Measurements from ENCODE around the gene LHX2.

DNA sequence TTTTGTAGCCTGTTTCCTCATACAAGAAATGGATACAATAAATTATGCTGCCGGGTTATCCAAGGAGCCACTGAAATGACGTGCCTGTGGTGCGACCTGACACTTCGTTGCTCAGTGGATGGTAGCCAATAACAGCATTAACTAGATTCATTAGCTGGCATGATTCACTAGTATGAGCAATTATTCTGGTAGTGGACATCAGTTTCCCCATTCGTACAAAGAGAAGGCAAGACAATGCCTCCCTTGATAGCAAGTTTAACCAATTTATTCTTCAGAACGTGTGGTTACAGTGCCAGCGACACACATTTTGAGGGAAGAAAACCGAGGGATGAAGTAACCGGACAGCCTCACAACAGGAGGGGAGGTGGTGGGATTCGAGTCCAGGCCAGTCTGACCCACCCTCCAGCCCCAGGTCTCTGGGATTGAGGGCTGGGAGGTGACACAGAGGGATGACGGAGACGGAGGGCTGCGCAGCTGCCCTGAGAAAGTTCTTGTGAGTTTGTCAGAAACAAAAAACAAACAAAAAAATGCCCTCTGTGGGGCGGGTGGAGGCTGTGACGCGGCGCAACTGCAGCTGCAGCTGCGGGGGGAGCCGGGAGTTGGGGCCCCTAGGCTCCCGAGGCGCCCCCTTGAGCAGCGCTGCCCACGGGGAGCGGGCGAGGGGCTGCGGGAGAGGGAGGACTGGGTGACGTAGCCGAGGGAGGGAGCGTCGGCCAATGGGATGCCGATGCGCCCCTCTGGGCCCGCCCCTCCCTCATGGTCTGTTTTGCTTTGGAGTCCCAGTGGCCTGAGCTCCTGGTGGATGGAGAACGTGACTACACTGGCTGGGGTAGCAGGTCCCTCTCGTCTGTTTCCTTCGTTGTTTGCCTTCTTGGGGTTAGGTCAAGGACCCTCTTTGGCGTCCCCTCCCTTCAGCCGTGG, 10.9 kb downstream of the LHX2 start:
- TF ChIP-seq MYC (CRISPR knock-in tag; IDR thresholded peaks at IDR 0.05; ENCODE audit: borderline replicate concordance) = no peak
- TF ChIP-seq, protein P1, sequence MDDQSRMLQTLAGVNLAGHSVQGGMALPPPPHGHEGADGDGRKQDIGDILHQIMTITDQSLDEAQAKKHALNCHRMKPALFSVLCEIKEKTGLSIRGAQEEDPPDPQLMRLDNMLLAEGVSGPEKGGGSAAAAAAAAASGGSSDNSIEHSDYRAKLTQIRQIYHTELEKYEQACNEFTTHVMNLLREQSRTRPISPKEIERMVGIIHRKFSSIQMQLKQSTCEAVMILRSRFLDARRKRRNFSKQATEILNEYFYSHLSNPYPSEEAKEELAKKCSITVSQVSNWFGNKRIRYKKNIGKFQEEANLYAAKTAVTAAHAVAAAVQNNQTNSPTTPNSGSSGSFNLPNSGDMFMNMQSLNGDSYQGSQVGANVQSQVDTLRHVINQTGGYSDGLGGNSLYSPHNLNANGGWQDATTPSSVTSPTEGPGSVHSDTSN (CRISPR knock-in tag; IDR thresholded peaks at IDR 0.05; ENCODE audit: borderline replicate concordance) = no peak
- no peak for TF ChIP-seq YEATS2 (CRISPR knock-in tag; IDR thresholded peaks at IDR 0.05; ENCODE audit: borderline replicate concordance)
- TF ChIP-seq, protein P2, sequence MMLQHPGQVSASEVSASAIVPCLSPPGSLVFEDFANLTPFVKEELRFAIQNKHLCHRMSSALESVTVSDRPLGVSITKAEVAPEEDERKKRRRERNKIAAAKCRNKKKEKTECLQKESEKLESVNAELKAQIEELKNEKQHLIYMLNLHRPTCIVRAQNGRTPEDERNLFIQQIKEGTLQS (CRISPR knock-in tag; IDR thresholded peaks at IDR 0.05) = no peak
- no peak for TF ChIP-seq ZSCAN9 (CRISPR knock-in tag; IDR thresholded peaks at IDR 0.05; ENCODE audit: borderline replicate concordance)
- TF ChIP-seq, protein P3, sequence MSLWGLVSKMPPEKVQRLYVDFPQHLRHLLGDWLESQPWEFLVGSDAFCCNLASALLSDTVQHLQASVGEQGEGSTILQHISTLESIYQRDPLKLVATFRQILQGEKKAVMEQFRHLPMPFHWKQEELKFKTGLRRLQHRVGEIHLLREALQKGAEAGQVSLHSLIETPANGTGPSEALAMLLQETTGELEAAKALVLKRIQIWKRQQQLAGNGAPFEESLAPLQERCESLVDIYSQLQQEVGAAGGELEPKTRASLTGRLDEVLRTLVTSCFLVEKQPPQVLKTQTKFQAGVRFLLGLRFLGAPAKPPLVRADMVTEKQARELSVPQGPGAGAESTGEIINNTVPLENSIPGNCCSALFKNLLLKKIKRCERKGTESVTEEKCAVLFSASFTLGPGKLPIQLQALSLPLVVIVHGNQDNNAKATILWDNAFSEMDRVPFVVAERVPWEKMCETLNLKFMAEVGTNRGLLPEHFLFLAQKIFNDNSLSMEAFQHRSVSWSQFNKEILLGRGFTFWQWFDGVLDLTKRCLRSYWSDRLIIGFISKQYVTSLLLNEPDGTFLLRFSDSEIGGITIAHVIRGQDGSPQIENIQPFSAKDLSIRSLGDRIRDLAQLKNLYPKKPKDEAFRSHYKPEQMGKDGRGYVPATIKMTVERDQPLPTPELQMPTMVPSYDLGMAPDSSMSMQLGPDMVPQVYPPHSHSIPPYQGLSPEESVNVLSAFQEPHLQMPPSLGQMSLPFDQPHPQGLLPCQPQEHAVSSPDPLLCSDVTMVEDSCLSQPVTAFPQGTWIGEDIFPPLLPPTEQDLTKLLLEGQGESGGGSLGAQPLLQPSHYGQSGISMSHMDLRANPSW (CRISPR knock-in tag; IDR thresholded peaks at IDR 0.05; ENCODE audit: borderline replicate concordance) = no peak

Data from HepG2 (cell line).